B cell (primary cell): ENCODE measurements around the gene ZSCAN10. TPM values are rescaled to one million over a fixed set of nuclear protein-coding genes. Genes with fewer than 3 reads are reported as not detected.
A peak's percentile ranks its signal among the peaks of the same experiment; 100 is the strongest.
"Not testable (repeated sequence)": the region's sequence is repeated elsewhere in the genome, so short reads cannot be mapped to it uniquely, and the experiment has no call there.

Experiments used
- ATAC-seq: fragments of 200-7000 bp; cut with Tn5 transposase; one replicate; pipeline ENCODE4 v1.10.0; 2021; ENCODE audit warnings: low read depth, mild to moderate bottlenecking, moderate number of reproducible peaks, moderate library complexity
- CTCF ChIA-PET: fragments of 350-600 bp; sonication (Branson Sonifier 250); formaldehyde crosslinking; loops from one replicate; lab custom pipeline; 2021; ENCODE audit warnings: antibody characterized with exemption, inconsistent platforms; lab: Charles Lee
- POLR2A ChIA-PET: fragments of 350-600 bp; sonication (Branson Sonifier 250); formaldehyde crosslinking; loops from one replicate; lab custom pipeline; 2021; ENCODE audit warnings: antibody characterized with exemption; lab: Charles Lee
- DNase-seq: peaks from one replicate; pipeline ENCODE4 v3.0.0; 2013
- H2AFZ ChIP-seq: 2 replicates; pipeline ENCODE4 v1.6.1; 2012; ENCODE audit warnings: mild to moderate bottlenecking, low read depth, low read length; ENCODE audit not compliant: insufficient read depth, poor library complexity, severe bottlenecking
- H3K27ac ChIP-seq, 2 donors: 1 replicate in 1 of 2; 2 replicates in 1 of 2; pipeline ENCODE4 v1.5.1; 2012 to 2013; ENCODE audit warnings: low read length in 2 of 2, mild to moderate bottlenecking in 2 of 2, moderate library complexity in 1 of 2
- H3K27me3 ChIP-seq, 4 experiments: fragments of 200-600 bp in 1 of 4; sonication (generic) in 1 of 4; replicated peaks in 1 of 4; 1 replicate in 2 of 4; 2 replicates in 2 of 4; pipeline versions ENCODE4 v1.6.1 to v1.7.0; 2013 to 2016; ENCODE audit warnings: low read length in 3 of 4, mild to moderate bottlenecking in 2 of 4, mixed read lengths in 1 of 4, moderate library complexity in 1 of 4; ENCODE audit not compliant: insufficient read depth in 4 of 4, control insufficient read depth in 3 of 4; ENCODE audit errors: control extremely low read depth in 1 of 4
- H3K36me3 ChIP-seq, 2 experiments: replicated peaks in 1 of 2; 1 replicate in 1 of 2; 2 replicates in 1 of 2; pipeline versions ENCODE4 v1.6.1 to v1.7.1; 2013; ENCODE audit warnings: low read length in 1 of 2; ENCODE audit not compliant: insufficient read depth in 2 of 2, control insufficient read depth in 1 of 2; ENCODE audit errors: control extremely low read depth in 1 of 2, extremely low read depth in 1 of 2
- H3K4me1 ChIP-seq, 2 donors: fragments of 200-600 bp in 1 of 2; sonication (generic) in 1 of 2; 1 replicate in 1 of 2; 2 replicates in 1 of 2; pipeline versions ENCODE4 v1.5.1 to v1.6.1; 2013 to 2017; ENCODE audit warnings: low read length in 2 of 2; ENCODE audit not compliant: control insufficient read depth in 2 of 2, insufficient read depth in 2 of 2
- H3K4me2 ChIP-seq: replicated peaks from 2 replicates; pipeline ENCODE3; 2012; ENCODE audit warnings: mild to moderate bottlenecking, low read depth, low read length; ENCODE audit not compliant: poor library complexity, severe bottlenecking
- H3K4me3 ChIP-seq, 5 experiments: fragments of 200-600 bp in 1 of 5; sonication (generic) in 1 of 5; 1 replicate in 3 of 5; 2 replicates in 2 of 5; pipeline versions ENCODE4 v1.5.1 to v1.7.0; 2011 to 2016; ENCODE audit warnings: low read length in 4 of 5, mild to moderate bottlenecking in 4 of 5, low read depth in 2 of 5, control low read depth in 1 of 5, moderate library complexity in 1 of 5; ENCODE audit not compliant: insufficient read depth in 1 of 5; ENCODE audit errors: control extremely low read depth in 1 of 5, extremely low read depth in 1 of 5
- H3K79me2 ChIP-seq: fragments of 200-600 bp; sonication (generic); one replicate; pipeline ENCODE4 v1.6.0; 2016; ENCODE audit warnings: low read length; ENCODE audit not compliant: control insufficient read depth, insufficient read depth
- H3K9ac ChIP-seq: fragments of 200-600 bp; sonication (generic); 2 replicates; pipeline ENCODE4 v1.6.1; 2017; ENCODE audit warnings: mild to moderate bottlenecking, low read length, moderate library complexity
- H3K9me3 ChIP-seq, 3 donors: one replicate each; pipeline versions ENCODE4 v1.6.1 to v1.7.1; 2013; ENCODE audit warnings: low read length in 2 of 3; ENCODE audit not compliant: control insufficient read depth in 2 of 3, insufficient read depth in 1 of 3; ENCODE audit errors: control extremely low read depth in 1 of 3
- H4K20me1 ChIP-seq: 2 replicates; pipeline ENCODE4 v1.6.0; 2012; ENCODE audit warnings: mild to moderate bottlenecking, low read length; ENCODE audit not compliant: insufficient read depth, control insufficient read depth, poor library complexity, severe bottlenecking
- H3K27ac Mint-ChIP-seq: one replicate; pipeline ENCODE4 v1.8.0; 2021; ENCODE audit warnings: mixed read lengths
- H3K27me3 Mint-ChIP-seq: one replicate; pipeline ENCODE4 v1.8.0; 2021; ENCODE audit warnings: mixed read lengths
- H3K4me1 Mint-ChIP-seq: one replicate; pipeline ENCODE4 v1.8.0; 2021; ENCODE audit warnings: mixed read lengths
- H3K4me3 Mint-ChIP-seq: one replicate; pipeline ENCODE4 v1.8.0; 2021; ENCODE audit warnings: mixed read lengths
- H3K9me3 Mint-ChIP-seq: one replicate; pipeline ENCODE4 v1.8.0; 2022; ENCODE audit warnings: mixed read lengths; ENCODE audit not compliant: insufficient read depth
- CTCF ChIP-seq: fragments of 200-600 bp; IDR thresholded peaks from one replicate; pipeline ENCODE4 v1.8.0; 2022; ENCODE audit warnings: antibody characterized with exemption, mild to moderate bottlenecking
- EZH2 ChIP-seq: IDR thresholded peaks from 2 replicates; pipeline ENCODE4 v1.6.1; 2012; ENCODE audit warnings: borderline replicate concordance, low read depth, mild to moderate bottlenecking, moderate library complexity, low read length; ENCODE audit not compliant: insufficient read depth, poor library complexity, severe bottlenecking
- WGBS: methylation state at CpG from one replicate; pipeline ENCODE4 v1.1.5; 2013; ENCODE audit warnings: missing lambda C conversion rate; ENCODE audit not compliant: insufficient coverage; 5-methylcytosine and 5-hydroxymethylcytosine counted together
- intact Hi-C: fragments of 100-400 bp; cut with micrococcal nuclease; formaldehyde crosslinking; loops from one replicate; pipeline ENCODE4 v1.10.0; 2022
- polyA plus RNA-seq: library from polyadenylated mRNA; depleted of rRNA; stranded (reverse); fragments of >200 nt; gene quantifications from 2 replicates; pipeline ENCODE4 v1.2.3, GENCODE V29; 2012
- total RNA-seq, 2 donors: library from RNA; stranded (reverse); fragments of 120-200 nt in 1 of 2; gene quantifications; 1 replicate in 1 of 2; 2 replicates in 1 of 2; pipeline versions ENCODE4 v1.2.3 to v1.2.4, GENCODE V29; 2013 to 2022

ZSCAN10 gene
- total and polyA plus RNA-seq, 2 donors (not counting 1 experiment from before 2014, with no cell fraction given): not detected

GRCh38 chr16:3071655-3072054 is 27.4 kb downstream of the ZSCAN10 start:
- intact Hi-C loops: no loop called here
- POLR2A ChIA-PET: no interaction called here
- H3K4me2 ChIP-seq: no peak overlapping the region
- no peak overlapping the region for H3K27ac ChIP-seq
- Mint-ChIP-seq H3K4me1 (peaks cover 43% of the 10 kb centered on the region), H3K4me3 (no peak overlapping the region), H3K27ac (peak overlapping the region; percentile 16), H3K9me3 (no peaks in the 10 kb centered on the region), H3K27me3 (no peaks in the 10 kb centered on the region)
- peaks cover 34 to 39% of the 10 kb centered on the region in 2 donors for H3K4me1 ChIP-seq
- CTCF ChIA-PET: no interaction called here
- H3K9ac ChIP-seq: no peak overlapping the region
- TF ChIP-seq CTCF (no peak), EZH2 (no peak)
- ATAC-seq (no peak), DNase-seq (no peak)
- no peaks in the 10 kb centered on the region for H4K20me1 ChIP-seq
- peaks cover 0 to 8% (median 0%) of the 10 kb centered on the region in 3 donors for H3K9me3 ChIP-seq
- no peak overlapping the region for H2AFZ ChIP-seq
- no peaks in the 10 kb centered on the region for H3K36me3 ChIP-seq
- peaks cover 3% of the 10 kb centered on the region for H3K79me2 ChIP-seq
- WGBS: 99% methylated on average over 6 of the region's 7 CpGs
- H3K27me3 ChIP-seq: no peaks in the 10 kb centered on the region
- no peak overlapping the region for H3K4me3 ChIP-seq

GRCh38 chr16:3070608-3071111 is 28.4 kb downstream of the ZSCAN10 start:
- Mint-ChIP-seq H3K27ac (no peak overlapping the region), H3K27me3 (no peaks in the 10 kb centered on the region), H3K4me3 (no peak overlapping the region), H3K4me1 (peaks cover 35% of the 10 kb centered on the region), H3K9me3 (no peaks in the 10 kb centered on the region)
- DNase-seq (no peak), ATAC-seq (no peak)
- CTCF ChIA-PET: interaction anchor here (1.1 kb wide), 1 partner anchor 11 kb away, joined by 3 read pairs; no protein-coding TSS in a partner anchor
- POLR2A ChIA-PET: no interaction called here
- H3K4me1 ChIP-seq: peaks cover 24 to 29% of the 10 kb centered on the region in 2 donors
- H3K79me2 ChIP-seq: no peaks in the 10 kb centered on the region
- no peak overlapping the region for H3K4me2 ChIP-seq
- no peaks in the 10 kb centered on the region for H4K20me1 ChIP-seq
- H3K36me3 ChIP-seq: no peaks in the 10 kb centered on the region
- no peak overlapping the region for H3K9ac ChIP-seq
- no peaks in the 10 kb centered on the region for H3K9me3 ChIP-seq
- 96% methylated on average over 8 of the region's 9 CpGs for WGBS
- no peak overlapping the region for H2AFZ ChIP-seq
- TF ChIP-seq EZH2 (no peak), CTCF (no peak)
- intact Hi-C loops: no loop called here
- H3K4me3 ChIP-seq: no peak overlapping the region
- no peak overlapping the region for H3K27ac ChIP-seq
- no peaks in the 10 kb centered on the region for H3K27me3 ChIP-seq

GRCh38 chr16:3069146-3069545 is 29.9 kb downstream of the ZSCAN10 start:
- WGBS: 99% methylated on average over 9 of the region's 11 CpGs
- H3K4me2 ChIP-seq, H3K27ac Mint-ChIP-seq, H3K27me3 Mint-ChIP-seq, H3K36me3 ChIP-seq, H3K9me3 ChIP-seq, intact Hi-C loops, DNase-seq, H2AFZ ChIP-seq, ATAC-seq, H3K79me2 ChIP-seq, H3K9me3 Mint-ChIP-seq, H3K27me3 ChIP-seq, CTCF ChIA-PET, POLR2A ChIA-PET, H4K20me1 ChIP-seq, H3K9ac ChIP-seq, H3K4me3 ChIP-seq, H3K4me3 Mint-ChIP-seq, H3K27ac ChIP-seq: not testable (repeated sequence)
- peaks cover 12 to 14% of the 10 kb centered on the region in 2 donors for H3K4me1 ChIP-seq
- peaks cover 23% of the 10 kb centered on the region for H3K4me1 Mint-ChIP-seq
